HG02938 (cell line): ENCODE data around the gene PPIE.
"Not testable (repeated sequence)": the region's sequence is repeated elsewhere in the genome, so short reads cannot be mapped to it uniquely, and the experiment has no call there.

Source experiments
- ATAC-seq: cut with Tn5 transposase; IDR thresholded peaks from one replicate; pipeline ENCODE4 v1.9.1; 2021; ENCODE audit warnings: mild to moderate bottlenecking, moderate library complexity; ENCODE audit not compliant: unreplicated experiment

Gene PPIE

GRCh38 chr1:39757501-39757900, 18.8 kb downstream of the PPIE start:
- no peak for ATAC-seq

GRCh38 chr1:39758556-39759435, 20.1 kb downstream of the PPIE start:
- no peak for ATAC-seq

GRCh38 chr1:39759436-39759726, 20.7 kb downstream of the PPIE start:
- ATAC-seq, result no peak

- ATAC-seq, result no peak
Measured at GRCh38 chr1:39760074-39761008, 21.7 kb downstream of the PPIE start.

- ATAC-seq, result no peak
Measured at GRCh38 chr1:39761016-39761415, 22.3 kb downstream of the PPIE start.

GRCh38 chr1:39761557-39762260, 23.0 kb downstream of the PPIE start:
- no peak for ATAC-seq

- ATAC-seq, result no peak
Measured at GRCh38 chr1:39762550-39763540, 24.2 kb downstream of the PPIE start.

- ATAC-seq, result not testable (repeated sequence)
Measured at GRCh38 chr1:39763619-39764374, 25.1 kb downstream of the PPIE start.

GRCh38 chr1:39764512-39764911, 25.8 kb downstream of the PPIE start:
- not testable (repeated sequence) for ATAC-seq

- ATAC-seq, result not testable (repeated sequence)
Measured at GRCh38 chr1:39766466-39766865, 27.8 kb downstream of the PPIE start.

- ATAC-seq, result not testable (repeated sequence)
Measured at GRCh38 chr1:39769502-39769901, 30.8 kb downstream of the PPIE start.

GRCh38 chr1:39770100-39771021, 31.7 kb downstream of the PPIE start:
- ATAC-seq, result not testable (repeated sequence)

- ATAC-seq, result not testable (repeated sequence)
Measured at GRCh38 chr1:39771022-39771532, 32.4 kb downstream of the PPIE start, which contains the start of gene OXCT2. Gene OXCT2 (minus strand): TSS chr1:39771348. CDS start chr1:39771255, 93 bp downstream.

GRCh38 chr1:39773369-39773979, 34.8 kb downstream of the PPIE start:
- not testable (repeated sequence) for ATAC-seq

- ATAC-seq, result not testable (repeated sequence)
Measured at GRCh38 chr1:39775141-39775540, 36.5 kb downstream of the PPIE start.

- not testable (repeated sequence) for ATAC-seq
Measured at GRCh38 chr1:39775676-39776399, 37.2 kb downstream of the PPIE start.

GRCh38 chr1:39776400-39776713, 37.7 kb downstream of the PPIE start:
- no peak for ATAC-seq
